ENCODE data around the gene TPM1.

TPM1 gene

GRCh38 chr15:63109498-63109897 lies 67.0 kb downstream of the TPM1 start:
- no peak for DNase-seq (ENCODE audit: low read depth)
- in situ Hi-C loops (cut with HindIII; ENCODE audit: low sequenced_read_pairs) = no loop called here
- H3K4me3 ChIP-seq (ENCODE audit: low read depth, low read length) = no peak overlapping the region
- TF ChIP-seq CTCF (IDR thresholded peaks at IDR 0.05; ENCODE audit: low read depth, low read length, missing control alignments) = no peak

GRCh38 chr15:63109920-63110319 lies 67.4 kb downstream of the TPM1 start:
- TF ChIP-seq CTCF (IDR thresholded peaks at IDR 0.05; ENCODE audit: low read depth, low read length, missing control alignments) = no peak
- no peak for DNase-seq (ENCODE audit: low read depth)
- in situ Hi-C loops (cut with HindIII; ENCODE audit: low sequenced_read_pairs) = no loop called here
- no peak overlapping the region for H3K4me3 ChIP-seq (ENCODE audit: low read depth, low read length)

- TF ChIP-seq CTCF (IDR thresholded peaks at IDR 0.05; ENCODE audit: low read depth, low read length, missing control alignments) = no peak
Observed at GRCh38 chr15:63110428-63111026, 68.0 kb downstream of the TPM1 start.

GRCh38 chr15:63111481-63111880 lies 68.9 kb downstream of the TPM1 start:
- in situ Hi-C loops (cut with HindIII; ENCODE audit: low sequenced_read_pairs) = no loop called here
- H3K4me3 ChIP-seq (ENCODE audit: low read depth, low read length) = no peak overlapping the region
- TF ChIP-seq CTCF (IDR thresholded peaks at IDR 0.05; ENCODE audit: low read depth, low read length, missing control alignments) = no peak
- DNase-seq (ENCODE audit: low read depth) = no peak

More at GRCh38 chr15:63110428-63111026, 68.0 kb downstream of the TPM1 start:
- no peak overlapping the region for H3K4me3 ChIP-seq (ENCODE audit: low read depth, low read length)
- no peak for DNase-seq (ENCODE audit: low read depth)
- in situ Hi-C loops (cut with HindIII; ENCODE audit: low sequenced_read_pairs) = no loop called here

GRCh38 chr15:63112871-63113270 lies 70.3 kb downstream of the TPM1 start:
- no peak overlapping the region for H3K4me3 ChIP-seq (ENCODE audit: low read depth, low read length)
- TF ChIP-seq CTCF (IDR thresholded peaks at IDR 0.05; ENCODE audit: low read depth, low read length, missing control alignments) = no peak
- in situ Hi-C loops (cut with HindIII; ENCODE audit: low sequenced_read_pairs) = no loop called here
- no peak for DNase-seq (ENCODE audit: low read depth)

- in situ Hi-C loops (cut with HindIII; ENCODE audit: low sequenced_read_pairs) = no loop called here
- DNase-seq (ENCODE audit: low read depth) = no peak
- TF ChIP-seq CTCF (IDR thresholded peaks at IDR 0.05; ENCODE audit: low read depth, low read length, missing control alignments) = no peak
- H3K4me3 ChIP-seq (ENCODE audit: low read depth, low read length) = no peak overlapping the region
Observed at GRCh38 chr15:63114465-63114864, 71.9 kb downstream of the TPM1 start.

All from astrocyte of the cerebellum (primary cell).